ENCODE measurements around the gene TNRC6C. TPM values are rescaled to one million over a fixed set of nuclear protein-coding genes. Genes with fewer than 3 reads are reported as not detected.

The TNRC6C gene
- total and polyA plus RNA-seq, 9 of the 15 experiments (the other 6 are each of a cell fraction or from before 2014, with no cell fraction given), result 0.20 to 4.9 (median 2.3) TPM

GRCh38 chr17:78122216-78122930 lies 163.9 kb downstream of the TNRC6C start:
- Histone ChIP-seq H4K20me1 (replicated peaks; ENCODE audit: control insufficient read depth, insufficient read depth, low read length) (no peaks in the 10 kb centered on the region; the same call in 1 of the 2 replicates), H3K79me2 (ENCODE audit: control insufficient read depth, insufficient read depth, low read length) (peaks cover 58% of the 10 kb centered on the region), H3K27me3 (ENCODE audit: control insufficient read depth in 2 of 2, insufficient read depth in 2 of 2, low read length in 2 of 2) (no peaks in the 10 kb centered on the region), H3K4me3 (no peak overlapping the region), H3K36me3 (ENCODE audit: control insufficient read depth, insufficient read depth, low read length) (peaks cover 92% of the 10 kb centered on the region), H3K9ac (ENCODE audit: insufficient read depth in 1 of 2, low read depth in 2 of 2, low read length in 2 of 2) (peak overlapping the region in 1 of 2 experiments; percentile 72; a peak in 2 of 4 replicates), H3K9me3 (replicated peaks; ENCODE audit: control insufficient read depth, insufficient read depth, low read depth, low read length) (no peaks in the 10 kb centered on the region), H3K4me2 (ENCODE audit: insufficient read depth, low read length) (no peak overlapping the region), H2AFZ (ENCODE audit: low read depth, low read length) (no peak overlapping the region), H3K27ac (ENCODE audit: extremely low read depth, low read depth, low read length) (no peak overlapping the region), H3K4me1 (replicated peaks in 1 of 2; ENCODE audit: control insufficient read depth in 2 of 2, insufficient read depth in 2 of 2, low read length in 2 of 2) (peaks cover 9 to 80% of the 10 kb centered on the region in 2 experiments), H3K9me1 (ENCODE audit: control insufficient read depth, insufficient read depth, low read length) (no peaks in the 10 kb centered on the region)
- in situ Hi-C loops (cut with MboI) (no loop called here), intact Hi-C loops (cut with micrococcal nuclease) (no loop called here)
- WGBS (ENCODE audit: insufficient coverage, low coverage, missing lambda C conversion rate), result 90% methylated on average over 15 of the region's 23 CpGs
- no peak for ATAC-seq
- DNase-seq (ENCODE audit: extremely low read depth in 1 of 4, low spot score in 3 of 4), result no peak
- FAIRE-seq, result no peak
- CTCF ChIA-PET (ENCODE audit: low intra/inter-chr PET ratio), result no interaction called here
- no TSS peak for BruUV-seq (replicated peaks)
- POLR2A ChIA-PET, result interaction anchor here (0.5 to 0.8 kb wide), 2 partner anchors 10 to 16 kb away, joined by 4 to 6 read pairs; no protein-coding TSS in a partner anchor
- no peak for TF ChIP-seq ZNF699 (CRISPR knock-in tag; IDR thresholded peaks at IDR 0.05; ENCODE audit: insufficient replicate concordance)
- TF ChIP-seq ESRRA (IDR thresholded peaks at IDR 0.05; ENCODE audit: borderline replicate concordance, low read depth), result no peak
- no peak for TF ChIP-seq U2AF2 (optimal IDR thresholded peaks at IDR 0.05; ENCODE audit: low read depth, low read length)
- TF ChIP-seq SRSF1 (IDR thresholded peaks at IDR 0.05; ENCODE audit: low read depth, low read length), result no peak
- no peak for TF ChIP-seq RBM39 (optimal IDR thresholded peaks at IDR 0.05; ENCODE audit: low read depth, low read length)
- no peak for TF ChIP-seq ASH1L (IDR thresholded peaks at IDR 0.05; ENCODE audit: borderline replicate concordance, low read depth, partially characterized antibody)
- no peak for TF ChIP-seq TGIF2 (CRISPR knock-in tag; IDR thresholded peaks at IDR 0.05)
- no peak for TF ChIP-seq ILF3 (IDR thresholded peaks at IDR 0.05; ENCODE audit: borderline replicate concordance)
- peak; percentile 54; the same call in 1 of the 2 replicates for TF ChIP-seq POLR2G (IDR thresholded peaks at IDR 0.05; ENCODE audit: low read depth, low read length)
- TF ChIP-seq CBFA2T2 (conservative IDR thresholded peaks at IDR 0.05), result no peak
- TF ChIP-seq RBM22 (IDR thresholded peaks at IDR 0.05; ENCODE audit: low read depth, low read length, poor library complexity, severe bottlenecking), result peak; percentile 10
- no peak for TF ChIP-seq NFE2 (IDR thresholded peaks at IDR 0.05; ENCODE audit: low read depth)
- no peak for TF ChIP-seq BRCA1 (IDR thresholded peaks at IDR 0.05)
- TF ChIP-seq BRCA1 (CRISPR knock-in tag; IDR thresholded peaks at IDR 0.05), result no peak
- no peak for TF ChIP-seq ZNF165 (CRISPR knock-in tag; IDR thresholded peaks at IDR 0.05; ENCODE audit: borderline replicate concordance)
- TF ChIP-seq NR2F6 (CRISPR knock-in tag; IDR thresholded peaks at IDR 0.05), result no peak
- TF ChIP-seq CBFA2T3 (IDR thresholded peaks at IDR 0.05), result no peak
- peak; percentile 59 for TF ChIP-seq RBFOX2 (IDR thresholded peaks at IDR 0.05; ENCODE audit: low read depth, low read length)
- peak; percentile 41; the same call in 1 of the 2 replicates for TF ChIP-seq ZBTB33 (CRISPR knock-in tag; IDR thresholded peaks at IDR 0.05)
- no peak for TF ChIP-seq KHSRP (IDR thresholded peaks at IDR 0.05)
- TF ChIP-seq CBX5 (IDR thresholded peaks at IDR 0.05; ENCODE audit: borderline replicate concordance, low read depth), result no peak
- TF ChIP-seq, protein P1, sequence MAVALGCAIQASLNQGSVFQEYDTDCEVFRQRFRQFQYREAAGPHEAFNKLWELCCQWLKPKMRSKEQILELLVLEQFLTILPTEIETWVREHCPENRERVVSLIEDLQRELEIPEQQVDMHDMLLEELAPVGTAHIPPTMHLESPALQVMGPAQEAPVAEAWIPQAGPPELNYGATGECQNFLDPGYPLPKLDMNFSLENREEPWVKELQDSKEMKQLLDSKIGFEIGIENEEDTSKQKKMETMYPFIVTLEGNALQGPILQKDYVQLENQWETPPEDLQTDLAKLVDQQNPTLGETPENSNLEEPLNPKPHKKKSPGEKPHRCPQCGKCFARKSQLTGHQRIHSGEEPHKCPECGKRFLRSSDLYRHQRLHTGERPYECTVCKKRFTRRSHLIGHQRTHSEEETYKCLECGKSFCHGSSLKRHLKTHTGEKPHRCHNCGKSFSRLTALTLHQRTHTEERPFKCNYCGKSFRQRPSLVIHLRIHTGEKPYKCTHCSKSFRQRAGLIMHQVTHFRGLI (CRISPR knock-in tag; IDR thresholded peaks at IDR 0.05), result no peak
